ENCODE results near the gene TSC22D1.
"Not testable (repeated sequence)": the region's sequence is repeated elsewhere in the genome, so short reads cannot be mapped to it uniquely, and the experiment has no call there.

The TSC22D1 gene

DNA sequence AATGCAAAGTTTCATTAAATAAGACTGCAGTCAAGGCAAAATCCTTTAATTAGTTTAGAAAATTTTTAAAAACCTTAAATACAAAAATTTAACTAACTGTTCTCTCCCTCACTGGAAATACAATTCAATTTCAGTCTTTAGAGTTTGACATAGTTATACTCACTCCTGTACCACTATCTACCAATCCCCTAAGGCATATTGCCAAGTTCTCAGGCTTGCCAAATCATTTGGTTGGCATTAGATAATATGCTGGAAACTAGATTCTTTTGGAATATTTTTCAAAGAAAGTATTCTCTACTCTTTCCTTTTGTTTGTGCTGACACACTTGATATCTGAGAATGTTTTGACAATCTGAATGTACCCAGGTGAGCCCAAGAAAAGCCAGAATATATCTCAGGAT is 77.2 kb downstream of the TSC22D1 start:
- no peak for DNase-seq

DNA sequence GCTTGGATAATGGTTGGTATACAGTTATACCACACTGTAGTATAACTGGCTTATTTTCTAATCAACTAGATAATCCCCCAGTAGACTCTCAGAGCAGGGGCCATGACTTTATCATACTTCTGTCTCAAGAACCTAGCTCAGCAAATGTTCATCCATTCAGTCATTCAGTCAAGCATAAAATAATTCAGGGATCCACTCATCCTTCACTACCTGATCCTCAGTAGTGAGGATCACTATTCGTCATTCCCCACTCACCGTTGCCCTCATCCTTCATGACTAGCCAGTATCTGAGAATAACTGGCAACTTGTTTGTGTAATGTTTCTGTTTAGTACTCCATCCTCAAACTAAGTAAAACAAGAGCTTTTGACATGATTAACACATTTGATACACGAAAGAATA is 77.6 kb downstream of the TSC22D1 start:
- no peak for DNase-seq

DNA sequence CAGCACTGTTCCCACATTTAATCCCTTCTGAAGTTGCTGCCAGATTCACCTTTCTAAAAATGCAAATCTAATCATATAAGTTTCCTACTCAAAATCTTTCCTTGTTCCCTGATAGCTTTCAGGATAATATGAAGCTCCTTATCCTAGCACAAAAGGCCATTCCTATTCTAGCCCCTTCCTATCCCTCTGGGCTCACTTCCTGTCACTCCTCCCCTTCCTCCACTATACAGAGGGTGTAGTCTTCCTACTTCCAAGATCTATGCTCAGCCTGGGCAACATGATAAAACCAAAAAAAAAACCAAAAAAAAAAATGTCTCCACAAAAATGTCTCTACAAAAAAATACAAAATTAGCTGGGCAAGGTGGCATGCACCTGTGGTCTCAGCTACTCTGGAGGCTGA is 78.3 kb downstream of the TSC22D1 start:
- no peak for DNase-seq

DNA sequence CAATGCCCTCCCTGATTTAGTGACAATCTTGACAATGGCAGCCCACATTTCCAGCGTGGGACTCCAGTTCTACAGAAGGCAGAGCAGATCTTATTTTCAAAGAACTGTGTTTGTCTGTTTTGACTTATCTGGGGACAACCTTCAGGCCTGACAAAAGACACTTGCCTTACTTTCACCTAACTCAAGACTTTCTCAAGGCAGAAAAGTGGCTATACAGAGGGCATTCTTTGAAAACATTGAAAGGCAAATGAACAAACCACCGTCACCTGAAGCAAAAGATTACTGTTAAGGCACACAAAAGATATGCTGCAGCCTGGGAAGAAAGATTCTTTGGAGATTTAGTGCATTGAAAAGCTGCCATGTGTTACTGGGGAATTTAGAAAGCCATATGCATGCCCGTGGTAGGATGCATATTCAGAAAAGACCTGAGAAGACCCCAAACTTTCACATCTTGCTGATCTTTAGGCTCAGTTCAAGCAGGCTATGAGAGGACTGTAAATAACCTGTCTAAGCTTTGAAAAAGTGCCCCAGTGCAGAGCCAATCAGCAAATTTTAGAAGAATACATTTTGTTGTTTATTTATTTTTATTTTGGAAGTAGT is 82.8 kb downstream of the TSC22D1 start:
- no peak for DNase-seq

DNA sequence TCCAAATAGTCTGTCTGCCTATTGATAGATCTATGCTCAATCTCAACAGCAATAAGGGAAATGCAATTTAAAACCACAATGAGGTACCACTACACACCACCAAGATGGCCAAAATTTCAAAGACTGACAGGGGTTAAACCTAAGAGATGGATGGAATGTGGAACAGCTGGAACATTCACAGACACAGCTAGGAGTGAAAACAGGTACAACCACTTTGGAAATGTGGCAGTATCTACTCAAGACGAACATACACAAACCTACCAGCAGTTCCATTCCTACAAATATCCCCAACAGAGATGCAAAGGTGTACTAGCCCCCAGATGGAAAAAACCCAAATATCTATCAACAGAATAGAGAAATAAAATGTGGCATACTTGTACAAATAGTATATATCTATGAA is 86.4 kb downstream of the TSC22D1 start:
- no peak for DNase-seq

DNA sequence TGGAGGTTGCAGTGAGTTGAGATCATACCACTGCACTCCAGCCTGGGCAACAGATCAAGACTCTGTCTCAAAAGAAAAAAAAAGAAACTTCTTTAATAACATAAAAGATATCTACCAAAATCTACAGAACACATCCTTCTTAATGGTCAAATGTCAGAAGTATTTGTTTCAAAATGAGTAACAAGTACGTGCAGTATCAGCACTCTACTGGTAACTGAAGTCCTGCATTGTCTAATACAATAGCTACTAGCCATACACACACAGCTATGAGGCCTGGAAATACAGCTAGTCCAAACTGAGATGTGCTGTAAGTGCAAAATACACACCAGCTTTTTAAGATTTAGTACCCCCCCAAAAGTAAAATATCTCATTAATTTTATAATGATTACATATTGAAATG is 88.1 kb downstream of the TSC22D1 start:
- DNase-seq, result no peak

DNA sequence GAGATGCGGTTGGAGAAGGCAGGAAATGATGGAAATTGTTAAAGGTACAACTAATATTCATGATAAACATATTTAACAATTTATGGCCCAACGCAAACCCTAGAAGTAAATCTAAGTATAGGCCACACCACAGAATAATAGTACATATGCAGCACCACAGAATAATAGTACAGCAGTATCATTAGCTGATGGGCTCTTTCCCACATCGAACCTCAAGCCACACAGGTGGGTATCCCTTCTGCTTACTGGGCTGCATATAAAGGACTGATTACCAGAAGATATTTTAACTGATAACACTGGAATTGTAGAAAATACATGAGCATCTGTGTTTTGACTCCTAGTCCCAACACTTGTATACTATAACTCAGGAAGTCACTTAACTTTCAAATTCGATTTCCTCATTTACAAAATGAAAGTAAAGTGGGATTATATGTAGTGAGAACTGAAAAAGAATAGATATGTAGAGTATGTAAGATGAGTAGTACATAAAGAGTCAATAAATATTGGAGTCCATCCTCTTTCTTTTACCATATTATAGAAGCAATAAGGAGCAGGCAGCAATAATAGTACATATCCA is 91.5 kb downstream of the TSC22D1 start:
- peak in 1 of 5 donors; percentile 6 for DNase-seq

DNA sequence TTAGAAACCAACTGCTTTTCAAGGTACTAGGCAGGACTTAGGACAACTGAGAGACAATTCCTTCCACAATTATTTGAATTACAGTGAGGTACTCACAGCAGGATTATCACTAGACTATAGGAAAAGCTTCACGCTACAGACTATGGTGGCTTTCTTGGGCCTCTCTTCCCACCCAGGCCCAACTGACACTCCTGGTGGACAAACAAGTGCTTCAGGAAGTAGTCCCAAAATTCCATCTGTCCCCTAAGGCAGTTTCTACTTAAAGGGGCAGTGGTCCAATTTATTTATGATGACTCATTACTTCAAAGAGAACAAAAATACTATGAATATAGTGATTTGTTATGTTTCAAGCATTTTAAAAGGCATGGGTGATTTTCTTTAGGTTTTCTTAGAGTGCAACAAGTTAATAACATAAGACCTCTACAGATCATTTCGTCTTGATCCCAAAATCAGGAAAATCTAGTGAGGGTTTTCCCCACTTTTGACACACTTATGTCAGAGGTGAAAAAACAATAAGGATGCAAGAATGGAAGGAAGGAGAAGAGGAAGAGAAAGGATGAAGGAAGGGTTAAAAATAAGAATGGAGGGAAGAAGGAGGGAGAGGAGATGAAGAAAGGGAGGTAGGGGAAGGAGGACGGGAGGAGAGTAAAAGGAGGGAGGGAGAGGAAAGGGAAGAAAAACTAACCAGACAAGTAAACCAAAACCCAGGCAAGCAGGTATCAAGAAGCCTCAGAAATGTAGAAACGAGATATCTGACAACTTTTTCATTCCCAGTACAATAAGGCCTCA is 101.8 kb downstream of the TSC22D1 start:
- DNase-seq, result no peak

DNA sequence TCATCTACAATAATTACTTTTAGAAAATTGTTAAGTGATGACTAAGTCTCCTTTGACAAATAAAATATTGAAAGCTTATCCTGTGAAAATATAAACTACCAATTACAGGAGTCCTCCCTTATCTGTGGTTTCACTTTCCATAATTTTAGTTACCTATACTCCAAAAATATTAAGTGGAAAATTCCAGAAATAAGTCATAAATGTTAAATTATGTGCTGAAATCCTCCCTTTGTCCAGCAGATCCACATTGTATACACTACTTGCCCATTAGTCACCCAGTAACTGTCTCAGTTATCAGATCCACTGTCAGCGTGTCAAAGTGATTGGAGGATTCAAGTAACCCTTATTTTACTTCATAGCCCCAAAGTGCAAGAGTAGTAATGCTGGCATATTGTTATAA is 104.4 kb downstream of the TSC22D1 start:
- DNase-seq, result no peak

DNA sequence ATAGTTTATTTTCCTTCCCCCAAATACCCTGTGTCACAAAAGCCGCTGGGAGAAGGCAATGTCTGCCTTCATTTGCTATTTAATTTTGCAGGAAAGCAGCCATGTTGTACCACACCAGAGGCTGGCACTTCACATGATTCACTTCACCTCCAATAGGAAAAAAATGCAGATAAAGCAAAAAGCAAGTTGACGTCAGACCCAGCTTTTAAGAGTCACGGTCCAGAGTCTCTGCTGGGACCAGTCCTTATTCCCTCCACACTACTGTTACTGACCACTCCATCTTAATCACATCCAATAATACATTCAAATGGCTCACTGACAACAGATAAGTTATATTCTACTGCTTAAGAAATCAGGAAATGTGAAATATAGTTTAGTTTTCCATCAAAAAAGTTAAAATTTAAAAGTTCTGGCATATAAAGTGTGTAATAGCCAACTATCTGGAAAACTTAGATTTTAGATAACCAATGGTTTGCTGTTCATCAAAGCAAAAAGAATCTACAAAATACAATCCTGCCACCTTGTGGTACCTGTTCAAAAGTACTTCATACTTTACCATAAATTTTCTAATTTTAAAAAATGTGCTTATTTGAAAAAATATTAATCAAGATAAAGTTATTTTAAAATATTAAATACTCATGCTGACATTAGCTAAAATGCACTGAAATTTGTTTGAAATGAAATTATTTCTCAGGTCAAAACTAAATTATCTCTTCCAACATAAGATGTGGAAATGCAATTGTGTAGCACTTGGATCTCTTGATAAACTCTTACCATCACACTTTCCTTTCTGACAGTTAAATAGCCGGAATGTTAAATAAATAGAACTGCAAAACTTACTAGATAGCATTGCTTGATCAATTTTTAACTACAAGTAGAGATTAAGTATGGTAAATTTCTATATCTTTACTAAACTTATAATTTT is 105.2 kb downstream of the TSC22D1 start:
- DNase-seq, result peak in 1 of 5 donors; percentile 6

DNA sequence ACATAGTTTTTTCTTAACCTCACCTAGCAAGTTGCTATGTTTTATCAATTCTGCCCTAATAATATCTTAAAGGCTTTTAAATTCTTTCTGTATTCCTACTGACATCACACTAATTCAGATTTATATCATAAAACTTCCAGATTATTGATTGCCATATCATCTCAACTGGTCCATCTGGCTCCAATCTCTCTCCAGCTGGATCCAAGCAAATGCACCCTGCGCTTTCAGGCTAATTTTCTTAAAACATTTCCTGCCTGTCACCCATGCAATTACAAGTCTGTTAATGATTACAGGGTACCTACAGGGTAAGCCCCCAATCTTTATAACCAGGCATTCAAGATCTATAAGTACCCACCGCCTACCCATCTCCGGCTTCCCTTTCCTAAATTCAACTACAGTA is 107.3 kb downstream of the TSC22D1 start:
- DNase-seq, result no peak

DNA sequence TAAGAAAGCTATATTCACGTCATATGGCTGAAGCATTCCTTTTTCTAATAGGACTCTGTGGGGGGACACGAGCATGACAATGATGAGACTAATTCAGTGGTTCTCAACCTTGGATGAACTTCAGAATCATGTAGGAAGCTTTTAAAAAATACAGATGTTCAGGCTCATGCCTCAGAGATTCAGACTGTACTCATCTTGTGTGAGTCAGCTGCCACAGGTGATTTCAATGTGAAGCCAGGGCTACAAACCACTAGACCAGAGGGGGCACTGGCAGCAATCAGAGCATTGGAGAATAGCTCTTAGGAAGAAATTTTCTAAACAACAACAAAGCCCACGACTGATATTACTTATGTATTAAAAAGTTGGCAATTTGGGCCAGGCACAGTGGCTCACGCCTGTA is 110.8 kb downstream of the TSC22D1 start:
- no peak for DNase-seq

DNA sequence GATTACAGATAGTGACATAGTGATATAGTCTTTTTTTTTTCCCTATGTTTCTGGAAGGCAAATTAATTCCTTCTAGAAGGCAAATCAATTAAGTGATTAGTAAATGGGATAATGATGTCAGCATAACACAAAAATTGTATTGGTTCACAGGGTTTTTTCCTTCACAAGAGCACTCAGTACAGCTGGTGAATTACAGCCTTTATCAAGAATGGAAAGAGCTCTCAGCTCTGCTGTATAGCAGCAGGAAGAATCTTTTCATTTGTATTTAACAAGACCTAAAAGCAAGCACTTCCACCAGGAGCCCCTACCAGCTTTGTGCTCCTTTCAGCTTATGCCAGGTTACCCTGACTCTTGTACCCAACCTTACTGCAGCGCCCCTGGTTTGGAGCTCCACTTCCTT is 111.7 kb downstream of the TSC22D1 start:
- DNase-seq, result no peak

DNA sequence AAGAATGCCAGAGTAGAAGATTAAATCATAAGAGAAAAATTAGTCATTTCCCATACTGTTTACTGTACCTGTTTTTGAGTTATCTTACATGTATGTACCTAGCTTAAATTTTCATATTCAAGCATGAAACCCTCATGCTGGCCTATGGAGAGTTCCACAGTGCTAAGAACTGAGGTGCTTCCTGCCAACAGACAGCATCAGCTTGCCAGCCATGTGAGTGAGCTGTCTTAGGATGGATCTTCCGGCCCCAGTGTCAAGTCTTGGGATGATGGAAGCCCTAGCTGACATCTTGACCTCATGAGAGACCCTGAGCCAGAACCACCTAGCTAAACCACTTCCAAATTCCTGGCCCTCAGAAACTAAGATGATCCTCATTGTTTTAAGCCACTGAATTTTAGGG is 112.4 kb downstream of the TSC22D1 start:
- no peak for DNase-seq

DNA sequence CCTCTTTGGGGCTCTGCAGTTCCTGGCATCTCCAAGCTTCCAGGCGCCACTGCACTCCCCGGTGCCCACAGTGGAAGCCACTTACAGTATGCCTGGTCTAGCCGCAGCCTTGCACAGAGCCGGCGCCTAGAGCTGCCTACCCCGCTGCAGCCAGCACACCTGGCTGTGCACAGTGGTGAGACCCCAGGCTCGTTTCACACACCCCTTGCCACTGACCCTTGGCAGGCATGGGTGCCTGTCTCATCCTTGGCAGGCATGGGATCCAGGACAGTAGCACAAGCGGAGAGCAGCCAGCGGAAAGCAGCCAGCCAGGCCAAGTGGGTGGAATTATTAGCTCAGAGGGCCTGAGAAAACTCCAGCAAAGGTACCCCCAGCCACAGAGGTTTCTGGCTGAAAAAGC is 116.5 kb downstream of the TSC22D1 start:
- no peak for DNase-seq

DNA sequence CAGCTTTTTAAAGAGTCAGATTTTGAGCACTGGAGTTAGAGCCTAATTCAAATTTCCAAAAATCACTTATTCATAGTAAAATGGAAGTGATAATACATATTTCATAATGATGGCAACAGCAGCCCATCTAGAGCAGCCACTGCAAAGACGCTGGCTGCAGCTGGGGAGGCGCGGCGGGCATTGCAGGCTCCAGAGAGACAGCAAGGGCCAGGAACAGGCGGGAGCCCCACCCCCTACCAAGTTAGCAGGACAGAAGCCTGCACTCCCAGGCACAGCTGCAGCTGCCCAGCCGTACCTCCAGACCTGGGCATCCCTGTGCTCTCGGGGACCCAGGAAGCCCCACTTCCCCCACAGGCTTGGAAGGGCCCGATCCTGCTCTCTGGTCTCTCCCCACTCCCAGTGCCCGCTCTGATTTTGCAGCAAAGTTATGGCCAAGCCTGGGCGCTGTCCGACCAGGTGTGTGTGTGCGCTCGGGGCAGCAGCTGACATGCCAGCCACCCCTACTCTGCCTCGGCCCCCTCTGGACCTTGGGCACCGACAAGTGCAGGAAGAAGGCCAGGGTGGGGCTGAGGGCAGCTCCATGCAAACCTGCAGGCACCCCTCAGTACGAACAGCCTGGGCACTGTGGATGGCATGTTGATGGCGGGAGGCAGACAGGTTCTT is 117.7 kb downstream of the TSC22D1 start:
- no peak for DNase-seq

DNA sequence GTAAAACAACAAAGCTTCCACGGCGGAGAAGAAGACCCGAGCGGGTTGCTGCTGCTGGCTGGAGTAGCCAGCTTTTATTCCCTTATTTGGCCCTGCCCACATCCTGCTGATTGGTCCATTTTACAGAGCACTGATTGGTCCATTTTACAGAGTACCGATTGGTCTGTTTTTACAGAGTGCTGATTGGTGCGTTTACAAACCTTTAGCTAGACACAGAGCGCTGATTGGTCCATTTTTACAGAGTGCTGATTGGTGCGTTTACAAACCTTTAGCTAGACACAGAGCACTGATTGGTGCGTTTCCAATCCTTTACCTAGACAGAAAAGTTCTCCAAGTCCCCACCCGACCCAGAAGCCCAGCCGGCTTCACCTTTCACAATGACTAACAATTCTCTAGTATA is 119.9 kb downstream of the TSC22D1 start:
- not testable (repeated sequence) for DNase-seq

DNA sequence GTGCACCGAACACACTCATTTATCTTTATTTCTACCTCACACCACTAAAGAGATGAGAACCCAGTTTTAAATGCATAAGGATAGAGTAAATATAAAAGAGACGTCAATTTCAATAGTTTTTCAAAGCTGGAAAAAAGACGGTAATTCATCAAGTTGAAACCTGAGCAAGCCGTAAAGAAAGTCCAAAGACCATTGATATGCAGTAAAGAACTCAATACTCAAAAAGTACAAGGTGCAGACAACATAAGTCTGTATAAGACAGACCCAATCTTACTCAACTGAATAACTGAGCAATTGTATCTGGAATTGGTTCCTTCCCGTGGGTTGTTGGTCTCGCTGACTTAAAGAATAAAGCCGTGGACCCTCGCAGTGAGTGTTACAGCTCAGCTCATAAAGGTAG is 120.4 kb downstream of the TSC22D1 start:
- DNase-seq, result no peak

DNA sequence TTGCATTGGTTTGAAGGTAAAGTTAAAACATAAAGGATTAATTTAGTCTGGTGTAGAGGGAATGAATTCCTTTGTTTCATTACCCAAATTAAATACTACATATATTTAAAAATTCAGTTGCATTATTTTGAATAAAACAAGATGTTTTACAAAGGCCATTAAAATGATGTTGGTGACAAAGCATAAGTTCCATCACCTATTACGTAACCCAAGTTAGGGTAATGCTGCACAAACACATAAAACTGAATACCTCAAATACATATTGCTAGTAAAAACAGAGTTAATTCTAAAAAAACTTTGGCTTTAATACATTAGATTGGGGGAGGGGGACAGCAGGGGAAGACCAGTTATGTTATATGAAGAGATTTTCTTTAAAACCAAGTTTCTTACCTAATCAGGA is 122.2 kb downstream of the TSC22D1 start:
- DNase-seq, result no peak

DNA sequence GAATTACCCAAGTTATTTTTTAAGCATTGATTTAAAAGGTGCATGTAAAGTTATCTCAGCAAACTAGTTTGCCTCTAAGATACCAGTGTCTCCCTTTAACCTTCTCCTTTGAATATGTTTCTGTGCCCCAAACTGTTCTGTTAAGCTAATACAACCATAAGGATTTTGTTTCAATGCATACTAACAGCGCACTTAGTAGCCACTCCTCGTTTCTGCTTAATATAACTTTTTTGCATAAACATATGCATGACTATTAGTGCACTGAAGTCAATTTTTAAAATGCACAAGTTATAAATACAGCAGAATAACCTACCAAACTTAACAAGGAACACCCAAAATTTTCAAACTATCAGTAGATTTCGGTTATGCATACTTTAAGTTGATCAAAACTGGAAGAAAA is 123.1 kb downstream of the TSC22D1 start:
- DNase-seq, result no peak

DNA sequence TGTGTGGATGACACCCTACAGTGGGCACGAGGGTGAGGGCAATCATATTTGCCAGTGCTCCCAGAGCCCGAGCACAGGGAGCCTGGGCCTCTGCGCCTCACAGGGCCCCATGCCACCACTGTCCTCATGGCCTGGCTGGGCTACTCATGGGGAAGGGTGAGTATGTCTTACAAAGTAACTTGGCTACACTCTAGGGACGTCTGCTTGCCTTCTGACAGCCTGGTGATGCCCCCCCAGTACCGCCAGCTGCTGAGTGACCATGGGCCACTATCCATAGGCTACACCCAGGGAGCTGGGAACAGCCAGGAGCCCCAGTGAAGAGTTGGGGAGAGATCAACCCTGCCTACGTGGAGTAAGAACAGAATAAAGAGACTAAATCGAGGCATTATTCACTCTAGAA is 123.7 kb downstream of the TSC22D1 start:
- DNase-seq, result no peak

DNA sequence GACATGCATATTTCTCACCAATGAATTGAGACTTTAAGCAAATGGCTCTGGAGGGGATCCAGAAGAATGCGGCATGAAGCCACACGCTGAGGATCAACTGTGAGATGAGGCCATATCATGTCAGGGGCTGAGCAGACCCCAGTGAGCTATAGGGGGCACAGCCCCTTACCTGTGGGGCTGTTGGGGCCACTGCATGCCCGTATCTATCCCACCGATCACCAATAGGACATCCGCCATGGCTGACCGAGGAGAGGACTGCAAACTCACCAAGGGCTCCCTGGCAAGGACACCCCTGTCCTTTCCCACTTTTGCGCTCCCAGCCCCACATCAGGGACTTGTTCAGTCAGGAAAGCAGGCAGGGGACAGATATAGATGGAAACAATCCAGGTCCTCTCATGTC is 124.5 kb downstream of the TSC22D1 start:
- DNase-seq, result no peak

DNA sequence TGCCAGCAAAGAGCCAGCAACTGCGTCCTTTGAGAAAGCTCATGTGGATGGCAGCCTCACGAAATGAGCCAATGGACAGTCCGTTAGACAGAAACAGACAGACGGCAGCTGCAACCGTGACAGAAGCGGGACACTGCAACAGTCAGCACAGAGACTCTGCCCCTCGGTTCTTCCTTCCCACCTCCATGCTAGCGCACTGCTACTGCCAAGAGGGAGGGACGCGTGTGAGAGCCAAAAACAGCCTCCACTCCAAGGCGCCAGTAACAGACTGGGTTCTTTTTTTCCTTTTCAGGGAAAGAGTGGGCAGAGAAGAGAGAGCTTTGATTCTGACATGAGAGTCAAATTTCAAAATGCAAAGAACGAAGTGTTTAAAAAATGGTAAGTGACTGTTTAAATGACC is 125.0 kb downstream of the TSC22D1 start:
- DNase-seq, result no peak

Measured in T-helper 1 cell (primary cell).